NCI-H345 treated with DMSO at 0.1 percent for 48 hours (cell line): Measurements from ENCODE around the gene KRT85.

ENCODE experiments used
- DNase-seq: peaks from one replicate; lab custom pipeline; 2025; ENCODE audit not compliant: unreplicated experiment; lab: John Stamatoyannopoulos, UW

KRT85 gene

DNA sequence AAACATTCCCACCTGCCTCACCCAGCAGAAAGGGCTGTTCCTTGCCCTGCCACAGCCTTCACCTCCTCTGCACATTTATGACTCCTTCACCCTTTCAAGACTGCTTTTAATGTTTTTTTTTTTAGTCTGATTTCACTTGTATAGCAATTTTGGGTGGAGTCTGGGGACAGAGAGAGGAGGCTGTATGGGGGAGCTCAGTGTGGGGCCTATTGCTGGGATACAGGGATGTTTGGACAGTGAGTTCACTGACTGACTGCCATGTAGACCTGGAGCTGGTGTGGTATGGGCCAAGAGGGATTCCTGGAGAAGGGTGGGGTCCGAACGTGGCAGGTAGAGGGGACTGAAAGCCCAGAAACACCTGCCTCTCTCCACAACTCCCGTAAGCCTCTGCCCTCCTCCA, 1.9 kb upstream of the KRT85 start:
- DNase-seq, result no peak

DNA sequence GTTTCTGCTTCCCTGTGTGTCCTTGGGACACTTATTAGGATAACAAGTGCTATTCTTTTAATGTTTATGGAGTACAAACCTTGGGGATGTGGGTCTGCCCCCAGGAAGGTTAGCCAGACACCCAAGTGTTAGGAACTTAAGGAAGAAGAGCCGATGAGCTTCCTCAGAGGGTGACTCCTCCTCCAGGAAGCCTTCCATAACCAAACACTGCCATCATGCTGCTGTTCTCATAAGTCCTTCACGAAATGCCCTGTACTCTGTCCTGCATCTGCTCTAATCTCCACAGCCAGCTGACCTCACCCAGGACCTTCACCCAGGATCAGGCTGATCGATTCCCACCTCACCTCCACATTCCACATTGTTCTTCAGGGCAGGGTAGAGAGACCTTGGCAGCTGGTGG, 1.2 kb upstream of the KRT85 start:
- DNase-seq, result no peak

DNA sequence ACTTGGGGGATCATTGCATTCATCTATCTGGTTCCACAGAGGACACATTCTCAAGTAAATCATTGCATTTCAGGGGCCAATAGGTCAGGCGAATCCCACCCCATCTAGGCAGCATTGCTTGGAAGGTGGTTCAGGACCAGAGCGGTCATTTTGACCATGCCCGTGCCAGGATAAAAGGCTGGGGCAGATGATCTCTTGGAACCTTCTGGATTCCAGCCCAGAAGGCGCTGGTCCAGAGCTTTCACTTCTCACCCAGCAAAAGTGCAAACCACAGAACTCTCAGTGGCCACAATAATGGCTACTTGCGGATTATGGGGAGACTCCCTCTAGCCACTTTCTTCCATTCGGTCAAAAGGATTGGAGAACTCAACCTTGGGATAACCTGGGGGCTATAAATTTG, 595 bp upstream of the KRT85 start:
- no peak for DNase-seq

DNA sequence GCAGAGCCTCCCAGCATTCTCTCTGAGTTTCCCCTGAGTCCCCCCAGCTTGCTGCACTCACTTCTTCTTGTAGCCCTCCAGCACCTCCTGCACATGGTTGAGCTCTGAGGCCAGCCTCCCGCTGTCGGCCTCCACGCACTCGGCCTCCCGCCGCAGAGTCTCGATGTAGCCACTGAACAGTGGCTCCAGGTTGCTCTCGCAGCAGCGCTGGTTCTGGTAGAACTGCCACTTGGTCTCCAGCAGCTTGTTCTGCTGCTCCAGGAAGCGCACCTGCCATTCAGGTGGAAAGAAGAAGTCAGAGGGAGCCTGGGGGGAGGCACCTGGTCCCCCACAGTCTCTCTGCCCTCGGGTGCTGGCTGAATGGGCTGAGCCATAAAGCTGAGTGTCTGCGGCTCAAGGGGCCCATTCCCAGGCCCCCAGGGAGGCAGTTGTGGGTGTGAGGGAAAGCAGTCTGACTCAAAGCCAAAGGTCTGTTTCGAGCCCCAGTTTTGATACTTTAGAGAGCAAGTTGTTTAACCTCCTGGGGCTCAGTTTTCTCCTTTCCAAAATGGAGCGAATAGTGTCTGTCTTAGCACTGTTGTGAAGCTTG, 2.3 kb downstream of the KRT85 start:
- DNase-seq, result no peak

DNA sequence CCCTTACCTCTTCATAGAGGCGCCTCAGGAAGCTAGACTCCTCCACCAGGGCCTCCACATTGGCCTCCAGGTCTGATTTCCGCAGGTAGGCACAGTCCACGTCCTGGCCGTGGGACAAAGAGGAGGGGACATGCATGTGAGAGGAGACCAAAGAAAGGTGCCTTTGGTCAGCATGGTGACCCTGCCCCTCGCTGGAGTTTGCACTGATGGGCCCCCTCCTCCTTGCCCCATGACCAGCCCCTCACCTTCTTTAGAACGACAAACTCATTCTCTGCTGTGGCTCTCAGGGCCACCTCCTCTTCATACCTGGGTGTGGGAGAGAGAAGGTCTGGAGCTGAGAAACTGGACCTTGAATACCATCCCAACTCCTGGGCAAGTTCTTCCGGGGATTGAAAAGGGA, 3.2 kb downstream of the KRT85 start:
- DNase-seq, result no peak

DNA sequence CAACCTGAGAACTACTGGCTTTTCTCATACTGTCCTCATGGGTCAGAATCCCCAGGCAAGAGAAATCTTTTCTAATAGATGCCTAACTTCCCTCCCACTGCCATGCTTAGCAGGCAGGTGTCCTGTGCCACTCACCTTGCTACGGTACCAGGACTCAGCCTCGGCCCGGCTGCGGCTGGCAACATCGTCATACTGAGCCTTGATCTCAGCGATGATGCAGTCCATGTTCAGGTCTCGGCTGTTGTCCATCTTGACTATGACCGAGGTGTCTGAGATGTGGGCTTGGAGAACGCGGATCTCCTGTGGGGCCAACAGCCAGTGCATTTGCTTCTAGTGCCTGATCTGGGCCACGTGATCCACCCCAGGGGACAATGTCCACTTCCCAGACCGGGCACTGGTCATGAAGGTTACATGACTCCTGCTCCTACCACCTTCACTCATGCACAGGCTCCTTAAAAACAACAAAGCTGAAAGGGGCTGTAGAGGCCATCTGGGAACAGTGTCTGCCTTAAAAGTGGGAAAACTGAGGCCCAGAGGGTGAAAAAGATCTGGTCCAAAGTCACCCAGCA, 4.1 kb downstream of the KRT85 start:
- no peak for DNase-seq

DNA sequence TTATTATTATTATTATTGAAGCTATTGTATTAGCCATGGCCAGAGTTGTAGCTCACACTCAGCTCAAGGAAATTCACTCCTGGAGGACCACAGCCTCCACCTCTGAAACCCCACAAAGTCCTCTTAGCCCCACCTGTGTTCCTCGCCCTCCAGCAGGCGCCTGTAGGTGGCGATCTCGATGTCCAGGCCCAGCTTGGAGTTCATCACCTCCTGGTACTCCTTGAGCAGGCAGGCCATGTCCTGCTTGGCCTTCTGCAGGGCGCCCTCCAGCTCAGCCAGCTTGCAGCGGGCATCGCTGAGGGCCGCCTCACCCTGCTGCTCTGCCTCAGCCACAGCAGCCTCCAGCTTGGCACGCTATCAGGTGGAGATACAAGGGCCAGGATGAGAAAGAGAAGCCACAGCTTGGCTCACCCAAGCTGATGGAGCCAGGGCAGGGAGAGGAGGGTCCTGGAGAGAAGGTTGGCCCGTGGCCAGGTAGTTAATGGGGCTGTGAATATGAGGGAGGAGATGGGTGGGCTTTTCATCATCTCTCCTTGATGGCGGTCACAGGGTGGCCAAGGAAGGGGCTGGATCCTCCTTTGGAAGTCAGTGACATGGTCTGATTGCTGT, 5.1 kb downstream of the KRT85 start:
- no peak for DNase-seq

DNA sequence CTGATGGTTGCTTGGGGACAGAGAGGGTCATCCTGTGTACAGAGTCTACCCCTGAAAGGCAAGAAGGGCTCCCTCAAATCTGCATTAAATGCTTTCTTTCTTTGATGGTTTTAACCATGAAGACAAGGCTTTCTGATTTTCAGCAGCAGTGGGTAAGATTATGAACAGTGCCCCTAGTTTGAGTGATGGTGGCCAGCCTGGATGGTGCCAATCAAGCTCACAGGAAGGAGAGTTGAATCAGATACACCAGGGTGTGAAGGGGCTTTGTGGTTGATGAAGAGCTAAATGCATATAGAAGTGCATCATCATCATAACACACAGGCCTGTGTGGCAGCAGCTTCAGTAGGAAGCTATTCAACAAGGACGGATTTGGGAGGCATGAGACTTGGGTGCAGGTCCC, 5.7 kb downstream of the KRT85 start:
- no peak for DNase-seq

DNA sequence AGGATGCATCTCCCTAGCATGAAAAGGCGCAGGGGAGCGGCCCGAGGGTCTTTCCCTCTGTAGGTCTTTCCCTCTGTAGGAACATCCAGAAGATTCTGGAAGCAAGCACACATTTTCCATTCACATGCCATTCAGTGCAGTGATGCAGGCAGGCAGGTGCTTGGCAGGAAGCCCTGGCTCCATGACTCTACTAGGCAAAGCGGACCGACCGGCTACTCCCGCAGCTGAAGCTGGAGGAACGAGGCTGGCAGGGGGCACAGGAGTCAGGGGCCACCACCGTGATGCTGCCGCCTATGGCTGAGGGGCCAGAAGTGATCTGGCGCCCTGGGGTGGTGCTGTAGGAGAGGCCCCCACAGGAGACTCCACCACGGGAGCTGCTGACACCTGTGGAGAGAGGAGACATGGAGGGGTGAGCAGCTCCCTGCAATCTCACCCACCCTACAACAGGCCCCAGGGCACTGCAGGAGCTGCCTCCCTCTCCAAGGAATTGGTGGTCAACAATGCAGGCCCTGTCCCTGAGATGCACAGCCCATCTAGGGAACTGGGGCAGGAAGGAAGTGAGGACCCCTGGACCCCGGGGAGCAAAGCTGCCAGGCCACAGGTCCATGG, 6.5 kb downstream of the KRT85 start:
- DNase-seq, result no peak

DNA sequence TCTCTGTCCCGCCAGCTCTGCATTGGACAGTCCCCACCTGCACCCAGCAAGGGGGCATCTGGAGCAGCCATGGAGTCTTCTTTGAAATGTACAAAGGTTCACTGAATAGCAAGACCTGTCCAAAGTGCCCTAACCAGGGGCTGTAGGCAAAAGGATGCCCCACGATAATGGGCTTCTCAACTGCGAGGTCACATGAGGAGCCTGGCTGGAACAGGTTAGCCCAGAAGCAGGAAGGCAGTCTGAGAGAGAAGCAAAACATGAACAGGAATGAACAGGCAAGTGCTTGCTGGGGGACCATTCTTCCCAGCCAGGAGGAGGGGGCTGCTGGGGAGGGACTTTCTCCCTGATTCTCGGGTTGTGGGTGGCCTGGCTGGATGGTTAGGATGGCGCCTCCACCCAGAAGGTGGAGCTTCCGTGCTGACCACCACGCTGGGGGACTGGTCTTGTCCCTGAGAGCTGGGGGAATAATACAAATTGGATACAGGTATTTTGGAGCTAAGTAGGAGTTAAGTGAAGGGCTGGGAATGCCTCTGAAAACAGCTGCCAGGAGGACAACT, 7.1 kb downstream of the KRT85 start:
- DNase-seq, result no peak

DNA sequence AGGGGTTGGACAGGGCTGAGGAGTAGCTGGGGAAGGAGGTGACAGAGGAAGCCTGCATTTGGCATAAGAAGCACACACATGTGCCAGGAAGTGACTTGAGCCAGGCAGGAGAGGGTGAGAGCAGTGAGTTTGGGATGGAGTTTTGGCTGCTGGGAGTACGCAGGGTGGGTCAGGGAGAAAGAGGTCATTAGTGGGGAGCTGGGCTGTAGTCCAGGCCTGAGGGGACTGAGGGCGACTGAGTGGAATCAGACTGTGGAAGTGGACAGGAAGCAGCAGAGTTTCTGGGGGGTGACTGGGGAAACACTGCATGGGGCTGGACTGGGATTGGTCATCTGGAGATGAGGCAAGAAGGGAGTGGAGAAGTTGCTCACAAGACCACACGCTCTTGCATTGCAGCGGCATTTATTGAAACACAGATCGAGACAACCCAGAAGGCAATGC, 7.6 kb downstream of the KRT85 start:
- DNase-seq, result no peak

DNA sequence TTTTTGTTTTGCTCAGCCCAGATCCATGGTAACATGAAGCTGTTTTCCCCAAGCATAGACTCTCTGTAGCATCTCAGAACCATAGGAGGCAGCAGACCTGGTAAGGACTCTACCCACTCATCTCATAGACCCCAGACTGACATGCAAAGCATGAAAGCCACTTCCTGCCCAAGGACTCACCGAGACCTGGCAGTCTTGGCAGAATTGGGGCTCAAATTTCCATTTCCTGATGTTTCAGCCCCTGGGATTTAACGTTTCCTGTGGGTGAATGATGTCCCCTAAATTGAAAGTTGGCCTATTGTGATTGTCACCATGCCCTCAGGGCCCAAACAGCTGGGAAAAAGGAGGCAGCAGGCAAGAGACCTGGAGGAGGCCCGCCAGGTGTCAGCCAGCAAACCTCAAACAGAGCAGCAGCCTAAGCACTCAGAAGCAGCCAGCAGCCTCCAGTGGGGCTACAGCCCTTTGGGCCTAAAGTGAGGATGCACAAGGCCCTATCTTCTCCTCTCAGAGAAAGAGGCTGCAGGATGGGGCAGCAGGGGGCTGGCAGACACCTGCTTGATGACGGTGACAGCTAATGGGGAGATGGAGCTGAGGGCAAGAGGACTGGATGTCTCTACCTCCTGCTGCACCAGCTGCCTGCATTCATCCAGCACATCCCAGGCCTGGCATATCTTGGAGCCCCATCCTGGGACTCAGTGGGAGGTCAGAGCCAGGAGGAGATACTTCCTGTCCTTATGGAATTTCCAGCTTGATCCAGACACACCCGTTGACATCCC, 8.5 kb downstream of the KRT85 start:
- peak; percentile 40 for DNase-seq

DNA sequence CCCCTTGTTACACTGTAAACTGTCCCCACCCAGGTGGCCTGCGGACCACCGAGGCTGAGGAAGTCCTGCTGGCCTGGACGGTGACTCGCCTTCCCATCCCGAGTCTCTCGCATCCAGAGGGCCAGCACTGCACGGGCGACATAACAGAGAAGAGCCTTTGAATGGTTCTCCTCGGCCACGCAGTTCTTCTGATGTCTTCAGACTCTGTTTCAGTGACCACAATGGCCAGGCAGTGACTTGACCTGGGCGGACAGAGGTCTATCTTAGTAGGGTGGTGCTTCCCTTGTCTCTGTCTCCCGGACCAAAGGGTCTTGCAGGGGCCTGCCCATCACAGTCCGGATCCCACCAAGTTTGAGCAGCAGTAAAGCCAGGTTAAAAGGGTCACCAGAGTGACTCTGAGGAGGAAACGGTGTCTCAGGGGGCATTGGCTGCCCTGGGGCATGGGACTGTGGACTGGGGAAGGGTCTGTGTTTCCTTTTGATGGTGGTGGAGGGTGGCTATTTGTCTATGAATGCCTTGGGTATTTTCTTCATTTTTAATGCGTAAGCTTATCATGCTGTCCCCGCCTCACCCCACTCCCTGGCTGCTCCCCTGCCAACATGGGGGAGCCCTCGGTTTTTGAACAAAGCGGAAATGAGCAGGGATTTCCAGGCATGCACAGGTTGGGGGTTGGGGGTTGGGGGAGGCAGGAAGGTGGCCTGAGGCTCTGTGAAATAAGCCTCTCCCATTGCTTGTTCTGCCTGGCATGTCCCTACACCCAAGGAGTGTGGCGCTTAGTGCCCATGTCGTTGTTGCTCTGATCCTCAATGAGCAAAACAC, 10.3 kb downstream of the KRT85 start:
- no peak for DNase-seq

DNA sequence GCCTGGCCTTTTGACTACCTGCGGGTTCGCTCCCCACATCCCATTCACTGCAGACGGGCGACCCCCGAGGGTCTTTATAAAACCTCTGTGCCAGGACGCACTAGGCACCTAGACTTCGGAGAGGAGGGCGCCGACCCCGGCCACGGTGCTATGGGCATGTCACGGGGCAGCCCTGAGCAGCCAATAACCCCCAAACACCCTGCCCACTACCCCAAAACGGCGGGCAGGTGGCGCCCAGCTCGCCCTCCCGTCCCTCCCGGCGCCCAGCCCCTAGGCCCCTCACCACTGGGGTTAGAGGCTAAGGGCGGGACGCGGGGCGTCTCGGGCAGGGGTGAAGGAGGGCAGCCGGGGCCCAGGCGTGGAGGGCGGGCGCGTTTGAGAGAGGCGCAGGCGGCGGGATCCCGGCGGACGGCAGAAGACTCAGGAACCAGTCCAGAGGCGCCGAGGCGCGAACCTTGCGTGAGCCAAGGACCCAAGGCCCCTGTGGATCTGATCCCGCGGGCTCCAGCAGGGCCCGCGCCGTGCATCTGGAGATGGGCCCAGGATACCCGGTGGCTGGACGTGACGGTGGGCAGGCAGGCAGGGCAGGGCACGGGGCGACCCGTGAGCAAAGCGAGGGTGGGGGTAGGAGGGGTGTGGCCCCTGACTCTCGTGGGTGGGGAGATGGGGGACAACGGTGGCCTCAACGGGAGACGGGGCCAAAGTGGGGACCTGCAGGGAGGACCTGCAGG, 11.1 kb downstream of the KRT85 start:
- no peak for DNase-seq

DNA sequence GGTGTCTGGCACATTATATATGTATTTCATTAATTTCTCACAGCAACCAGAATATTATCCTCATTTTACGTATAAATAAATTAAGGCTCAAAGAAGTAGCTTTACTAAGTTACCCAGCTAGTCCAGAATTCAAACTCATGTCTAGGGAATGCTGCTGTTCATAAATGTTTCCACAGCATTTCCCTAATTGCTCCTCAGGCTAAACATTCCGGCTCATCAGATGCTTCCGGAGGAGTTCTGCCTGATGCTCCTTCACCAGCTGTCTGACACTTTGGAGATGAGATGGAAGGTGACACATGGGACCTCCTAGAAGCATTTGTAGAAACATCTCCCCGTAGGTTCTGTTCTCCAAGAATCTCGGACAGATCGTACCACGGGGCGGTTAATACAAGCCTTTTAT, 12.1 kb downstream of the KRT85 start:
- DNase-seq, result no peak

DNA sequence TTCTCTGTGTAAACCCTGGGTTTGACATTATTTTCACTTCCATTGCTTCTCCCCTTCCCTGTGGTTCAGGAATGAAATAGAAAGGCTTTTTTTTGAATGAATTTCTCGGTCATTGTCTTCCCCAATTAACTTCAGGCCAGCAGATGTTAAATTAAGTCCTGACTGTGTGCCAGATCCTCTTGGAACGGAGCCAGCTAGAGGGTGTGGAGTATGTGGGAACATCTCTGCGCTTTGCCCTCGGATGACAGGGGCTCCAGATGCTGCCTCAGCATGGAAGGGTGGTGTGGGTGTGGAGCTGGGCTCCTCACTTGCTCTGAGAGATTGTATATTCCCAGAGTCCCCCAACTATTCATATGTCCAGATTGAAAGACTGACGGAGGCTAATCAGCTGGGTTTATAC, 13.1 kb downstream of the KRT85 start:
- no peak for DNase-seq

DNA sequence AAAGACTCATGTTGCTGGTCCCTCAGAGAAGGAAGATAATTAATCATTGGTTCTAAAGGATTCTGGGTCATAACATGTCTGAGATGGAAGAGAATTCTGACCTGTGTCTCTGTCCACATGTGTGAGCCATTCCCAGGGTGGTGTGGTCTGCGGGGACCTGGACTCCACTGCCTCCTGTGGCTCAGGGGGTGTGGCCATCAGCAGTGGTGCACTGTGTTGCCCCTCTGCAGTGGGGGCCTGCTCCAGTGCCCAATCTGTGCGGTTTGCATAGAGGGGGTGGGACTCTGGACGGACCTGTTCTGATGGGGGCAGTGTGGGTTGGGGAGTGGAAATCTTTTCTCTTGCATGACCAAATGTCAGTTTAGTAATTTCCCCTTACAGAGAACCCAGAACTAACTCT, 13.5 kb downstream of the KRT85 start:
- DNase-seq, result no peak

DNA sequence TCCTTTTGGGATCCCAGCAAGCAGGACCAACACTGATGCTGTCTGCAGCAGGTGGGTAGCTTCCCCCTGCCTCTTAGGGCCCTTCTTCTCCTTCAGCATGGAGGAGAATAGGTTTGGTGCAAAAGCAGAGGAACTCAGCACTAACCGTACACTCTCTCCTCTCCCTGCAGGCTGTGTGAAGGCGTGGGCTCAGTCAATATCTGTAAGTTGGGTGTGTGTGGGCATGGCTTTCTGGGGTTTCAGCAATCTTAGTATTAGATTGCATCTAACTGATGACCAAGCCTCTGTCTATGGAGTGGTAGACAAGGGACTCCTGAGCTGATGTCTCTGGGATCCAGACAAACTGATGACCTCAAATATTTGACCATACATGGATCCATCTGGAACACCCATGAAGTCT, 14.3 kb downstream of the KRT85 start:
- DNase-seq, result no peak

DNA sequence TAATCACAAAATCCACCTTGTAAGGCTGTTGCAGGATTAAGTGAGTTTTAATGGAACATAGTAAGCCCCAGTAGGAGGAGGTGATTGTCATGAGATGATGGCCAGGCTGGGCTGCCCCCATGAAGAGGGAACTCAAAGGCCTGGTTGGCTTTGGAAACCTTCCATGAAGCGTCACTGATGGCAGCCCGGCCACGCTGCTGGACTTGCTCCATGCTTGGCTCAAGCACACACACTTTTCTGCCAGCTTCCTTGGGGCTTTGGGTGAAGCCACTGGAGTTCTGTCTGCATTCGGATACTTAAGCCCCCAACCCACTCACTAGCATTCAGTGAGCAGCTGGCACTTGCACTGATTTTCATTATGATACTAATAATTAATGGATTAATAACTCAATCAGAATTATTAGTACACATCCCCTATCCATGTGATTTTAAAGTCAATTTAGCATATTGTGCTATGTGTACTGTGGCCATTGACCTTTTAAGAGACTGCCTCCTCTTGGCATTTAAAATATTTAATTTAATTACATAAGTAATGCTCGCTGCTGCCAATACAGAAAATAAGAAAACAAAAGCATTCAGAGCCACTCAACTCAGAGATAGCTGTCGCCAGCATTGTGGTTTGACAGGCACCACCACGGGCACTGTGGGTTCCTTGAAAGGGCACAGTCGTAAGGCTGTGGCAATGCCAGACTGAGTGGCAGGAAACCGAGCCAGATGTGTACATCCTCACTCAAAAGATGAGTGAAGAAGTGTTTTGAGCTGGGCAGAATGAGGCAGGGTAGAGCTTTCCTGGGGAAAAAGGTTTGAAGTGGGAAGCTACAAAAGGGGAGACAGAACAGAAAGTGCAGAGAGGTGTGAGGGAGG, 15.9 kb downstream of the KRT85 start:
- DNase-seq, result no peak
